CD4-positive, alpha-beta T cell treated with Interleukin-6 for 4 hours (primary cell): ENCODE measurements around the gene TCF7L2.
A peak's percentile ranks its signal among the peaks of the same experiment; 100 is the strongest.
"Not testable (repeated sequence)": the region's sequence is repeated elsewhere in the genome, so short reads cannot be mapped to it uniquely, and the experiment has no call there.

Experiments used
- DNase-seq: peaks from one replicate; pipeline ENCODE4 v3.0.0-alpha.2; 2020; ENCODE audit warnings: mixed read lengths

The TCF7L2 gene

DNA sequence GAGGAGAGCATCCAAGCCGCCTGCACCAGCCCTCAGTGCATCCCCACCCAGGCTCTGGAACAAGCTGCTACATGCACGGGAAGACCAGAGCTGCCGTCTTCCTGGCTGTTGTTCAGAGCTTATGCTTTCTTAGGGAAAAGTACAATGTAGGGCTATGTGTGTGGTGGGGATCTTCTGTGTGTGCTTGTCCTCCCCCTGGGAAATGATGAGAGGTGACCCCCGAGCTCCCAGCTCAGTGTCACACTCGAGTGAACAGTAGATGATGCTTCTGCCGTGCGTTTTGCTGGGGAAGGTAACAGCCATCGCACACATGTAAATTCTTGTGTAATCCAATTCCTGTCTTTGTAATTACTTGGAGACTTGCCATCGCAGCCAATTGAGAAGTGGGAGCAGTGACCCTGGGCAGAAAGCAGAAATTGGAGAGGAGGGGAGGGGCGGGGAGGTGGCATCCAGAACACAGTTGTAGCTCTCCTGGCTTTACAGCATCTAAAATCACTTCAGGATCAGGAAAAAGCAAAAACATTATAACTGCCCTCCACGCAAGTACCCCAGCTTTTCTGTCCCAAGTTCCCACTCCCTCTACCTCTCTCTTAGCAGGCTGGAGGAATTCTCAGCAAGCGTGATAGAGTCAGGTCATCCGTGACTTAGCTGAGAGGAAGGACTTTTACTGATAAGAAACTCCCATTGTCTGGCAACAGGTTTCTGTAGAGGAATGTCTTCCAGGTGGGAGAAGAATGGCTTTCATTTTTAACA is 149.6 kb downstream of the TCF7L2 start:
- no peak for DNase-seq

DNA sequence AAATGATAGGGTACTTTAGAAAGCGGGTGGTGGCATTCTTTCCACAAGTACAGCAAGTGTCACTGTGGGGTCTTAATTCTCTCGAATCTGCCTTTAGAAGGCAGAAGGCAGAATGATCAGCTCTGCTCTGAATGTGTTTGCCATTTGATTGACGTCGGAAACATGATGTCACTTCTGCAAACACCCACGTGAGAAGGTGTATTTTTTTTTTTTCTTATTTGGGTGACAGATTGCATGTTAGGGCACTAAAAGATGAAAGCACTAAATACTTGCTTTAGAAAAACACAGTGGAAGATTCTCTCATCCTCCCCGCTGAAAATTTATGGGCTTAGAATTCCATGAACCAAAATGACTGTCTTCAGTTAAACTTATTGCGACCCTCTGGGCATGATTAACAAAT is 150.2 kb downstream of the TCF7L2 start:
- no peak for DNase-seq

DNA sequence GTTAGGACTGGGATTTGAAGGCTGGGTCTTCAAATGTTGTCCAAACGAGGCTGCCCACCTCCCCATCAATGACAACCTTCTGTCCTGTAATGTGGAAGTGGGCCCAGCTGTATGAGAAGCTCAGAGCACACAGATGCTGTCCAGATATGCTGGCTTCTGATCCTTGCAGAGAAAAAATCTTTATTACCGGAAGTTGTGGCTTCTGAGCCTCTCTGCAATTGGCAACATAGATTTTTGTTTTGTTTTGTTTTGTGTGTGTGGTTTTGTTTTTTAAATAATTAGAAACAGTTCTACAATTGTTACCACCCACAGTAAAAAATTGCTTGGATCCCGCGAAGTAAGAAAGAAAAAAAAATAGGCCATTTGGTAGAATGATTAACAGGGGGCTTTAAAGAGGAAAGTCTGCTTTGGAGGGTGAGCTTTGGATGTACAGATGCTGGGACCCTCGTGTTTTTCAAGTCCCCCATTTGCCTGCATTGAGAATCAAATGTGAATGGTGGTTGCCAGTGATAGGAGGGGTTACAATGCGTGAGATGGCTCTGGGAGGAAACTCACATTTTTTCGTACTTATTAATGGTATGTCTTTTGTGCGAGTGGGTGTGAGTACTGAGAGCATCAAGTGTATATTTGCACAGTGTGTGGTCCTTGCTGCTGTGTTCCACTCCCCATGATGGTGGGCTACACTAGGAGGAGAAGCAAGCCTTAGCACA is 153.2 kb downstream of the TCF7L2 start:
- no peak for DNase-seq

DNA sequence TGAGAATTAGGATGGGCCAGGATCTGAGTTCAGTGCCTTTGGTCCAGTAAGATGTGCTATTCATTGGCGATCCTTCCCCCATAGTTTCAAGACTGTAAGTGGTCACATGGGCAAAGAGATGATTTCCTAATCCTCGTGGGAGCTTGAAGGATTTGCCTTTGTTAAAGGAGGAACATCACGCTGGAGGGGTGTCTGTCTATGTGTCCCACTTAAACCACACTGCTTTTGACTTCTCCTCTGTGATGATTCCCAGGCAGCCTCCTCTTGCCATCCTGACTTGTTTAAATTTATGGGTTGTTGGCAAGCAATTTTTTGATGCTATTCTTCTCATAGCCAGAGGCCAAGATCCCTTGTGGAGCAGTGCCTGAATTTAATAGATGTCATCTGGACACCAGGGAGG is 154.0 kb downstream of the TCF7L2 start:
- DNase-seq: no peak

DNA sequence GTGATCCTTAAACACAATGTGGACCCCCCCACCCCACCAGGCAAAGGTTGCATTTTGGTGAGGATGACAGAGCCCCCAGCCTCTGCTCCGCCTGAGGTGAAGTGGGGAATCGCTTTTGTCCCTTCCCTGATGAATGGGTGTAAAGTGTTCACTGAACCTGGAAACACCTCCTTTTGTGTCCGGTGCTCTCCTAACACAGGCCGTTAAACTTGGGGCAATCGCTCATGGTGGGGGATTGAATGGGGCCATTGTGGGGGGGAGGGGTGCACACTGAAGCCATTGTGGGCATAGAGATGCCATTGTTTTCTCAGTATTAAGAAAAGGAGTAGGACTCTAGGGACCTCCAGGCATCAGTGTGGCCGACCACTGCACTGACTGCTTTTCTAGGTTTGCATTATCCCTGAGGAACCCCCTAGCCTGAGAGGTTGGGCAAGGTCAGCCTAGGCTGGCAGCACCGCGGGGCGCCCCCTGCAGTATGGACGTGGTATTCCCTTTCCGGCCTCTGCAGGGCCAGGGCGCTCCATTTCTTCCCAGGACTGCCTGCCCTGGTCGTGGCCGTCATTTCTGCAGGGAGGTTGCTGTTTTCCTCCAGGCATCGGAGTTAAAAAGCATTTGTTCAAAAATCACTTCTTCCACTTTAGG is 158.3 kb downstream of the TCF7L2 start:
- peak; percentile 18 for DNase-seq

GRCh38 chr10:113108948-113109347 is 158.9 kb downstream of the TCF7L2 start:
- no peak for DNase-seq

- not testable (repeated sequence) for DNase-seq
Measured at GRCh38 chr10:113109482-113109881, 159.4 kb downstream of the TCF7L2 start.

GRCh38 chr10:113111260-113111659 is 161.2 kb downstream of the TCF7L2 start:
- no peak for DNase-seq

DNA sequence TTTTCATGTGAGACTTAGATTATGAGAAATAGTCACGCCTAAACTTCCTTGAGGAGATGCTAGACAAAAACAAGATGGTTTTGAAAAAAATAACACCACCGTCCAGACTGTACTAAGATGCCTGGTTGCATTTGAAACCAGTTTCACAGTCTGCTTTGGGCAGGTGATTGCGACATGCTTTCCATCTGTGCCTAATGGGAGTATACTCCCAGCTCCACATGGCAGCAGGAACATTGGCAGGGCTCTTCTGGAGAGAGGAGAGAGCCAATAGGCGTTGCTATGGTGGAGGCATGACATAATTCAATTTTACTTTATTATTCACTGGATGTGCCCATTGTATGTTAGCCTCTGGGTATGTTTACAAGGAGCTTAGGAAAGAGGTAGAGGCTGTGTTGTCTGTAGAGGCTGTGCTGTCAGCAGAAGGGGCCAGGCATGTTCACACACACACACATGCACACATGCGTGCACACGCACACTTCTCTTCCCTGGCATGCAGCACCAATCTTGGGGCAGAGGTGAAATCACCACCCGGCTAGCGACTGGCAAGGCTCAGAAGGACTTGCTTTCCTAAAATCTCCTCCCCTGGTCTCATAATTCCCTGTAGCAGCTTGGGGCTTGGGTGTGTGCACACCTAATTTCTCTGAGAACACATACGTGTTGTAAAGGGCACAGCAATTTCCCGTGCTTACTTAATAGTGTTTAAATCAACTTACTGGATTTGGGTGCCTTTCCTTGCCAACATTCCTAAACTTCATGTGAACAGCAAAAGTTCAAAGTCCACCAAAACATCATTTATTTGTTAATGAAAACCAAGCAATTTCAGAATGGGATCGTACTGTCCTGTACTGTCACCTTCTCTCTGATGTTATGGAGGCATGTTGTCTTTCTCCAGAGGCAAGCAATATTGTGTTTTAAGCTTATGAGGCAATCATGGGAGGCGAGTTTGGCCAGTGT is 162.1 kb downstream of the TCF7L2 start:
- DNase-seq: no peak

DNA sequence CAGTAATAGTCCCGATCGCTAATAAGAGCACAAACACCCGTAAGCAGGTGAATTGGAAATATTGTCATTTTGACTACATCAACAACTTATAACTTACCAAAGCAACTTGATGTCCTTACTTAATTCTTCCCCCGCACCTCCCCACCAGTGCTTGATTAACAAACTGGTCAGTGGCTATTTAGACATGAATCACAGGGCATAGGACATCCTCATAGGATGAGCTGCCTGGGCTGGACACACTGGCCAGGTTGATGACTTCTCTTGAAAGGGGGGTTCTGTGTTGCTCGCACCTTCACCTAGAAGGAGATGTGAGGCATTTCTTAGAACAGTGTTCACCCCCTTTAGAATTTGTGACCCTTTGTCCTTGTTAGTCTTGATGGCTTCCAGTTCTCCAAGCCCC is 163.2 kb downstream of the TCF7L2 start:
- no peak for DNase-seq

DNA sequence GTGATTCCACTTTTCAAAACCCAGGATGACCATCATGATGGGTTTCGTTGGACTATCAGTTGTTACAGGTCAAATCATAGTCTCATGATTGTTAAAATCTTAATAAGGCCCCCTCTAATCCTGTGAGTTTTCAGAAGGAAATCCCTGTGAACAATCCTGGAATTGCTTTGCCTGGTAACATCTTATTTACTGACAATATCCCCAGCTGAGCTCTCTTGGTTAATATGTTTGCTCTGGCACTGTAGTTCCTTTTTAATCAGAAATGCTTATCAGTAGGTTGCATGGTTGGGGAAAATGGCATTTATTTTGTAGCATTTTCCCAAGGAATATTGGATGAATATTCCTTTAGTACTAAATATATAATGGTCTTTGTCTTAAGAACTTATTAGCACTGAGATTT is 163.9 kb downstream of the TCF7L2 start:
- no peak for DNase-seq

- DNase-seq: no peak
Measured at GRCh38 chr10:113115556-113115955, 165.5 kb downstream of the TCF7L2 start.

GRCh38 chr10:113118882-113119281 is 168.8 kb downstream of the TCF7L2 start:
- DNase-seq: no peak

- no peak for DNase-seq
Measured at GRCh38 chr10:113119801-113120200, 169.8 kb downstream of the TCF7L2 start.

GRCh38 chr10:113121153-113121552 is 171.1 kb downstream of the TCF7L2 start:
- DNase-seq: no peak

DNA sequence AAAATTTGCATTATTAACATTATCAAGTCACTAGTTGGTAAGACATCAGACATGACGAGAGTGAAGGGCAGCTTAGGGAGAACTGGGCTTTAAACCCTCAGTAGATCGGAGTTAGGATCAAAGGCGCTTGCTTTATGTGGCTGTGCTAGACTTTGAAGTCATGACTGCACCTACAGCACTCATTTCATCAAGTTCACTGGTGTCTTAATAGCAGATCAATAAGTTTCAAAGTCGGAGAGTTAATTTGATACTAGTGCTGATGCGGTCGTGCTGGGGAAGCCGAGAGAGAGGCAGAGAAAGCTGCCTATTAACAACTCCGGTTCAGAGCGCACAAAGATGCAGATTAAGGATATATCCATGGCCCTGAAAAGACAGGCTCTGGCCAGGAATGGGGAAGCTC is 172.9 kb downstream of the TCF7L2 start:
- DNase-seq: no peak

DNA sequence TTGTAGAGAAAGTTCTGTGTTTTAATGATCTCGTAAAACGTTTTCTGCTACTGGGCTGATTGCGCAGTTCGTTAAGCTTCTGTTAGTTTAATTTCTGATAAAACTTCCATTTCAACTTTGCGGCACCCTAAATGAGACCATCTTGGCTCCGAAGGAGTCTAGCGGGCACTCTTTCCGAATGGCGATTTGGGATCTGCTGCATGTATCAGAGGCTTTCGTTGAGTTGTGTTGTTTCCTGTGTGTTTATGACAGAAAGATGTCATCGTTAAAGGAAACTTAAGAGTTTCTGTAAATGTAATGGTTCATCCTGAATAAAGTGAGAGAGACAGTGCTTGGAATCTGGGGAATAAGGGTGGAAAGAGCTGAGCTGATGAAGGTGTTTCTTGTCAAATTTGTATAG is 174.7 kb downstream of the TCF7L2 start:
- no peak for DNase-seq

GRCh38 chr10:113125612-113126011 is 175.6 kb downstream of the TCF7L2 start:
- DNase-seq: no peak

GRCh38 chr10:113126229-113127201 is 176.5 kb downstream of the TCF7L2 start:
- peak; percentile 35 for DNase-seq

- DNase-seq: no peak
Measured at GRCh38 chr10:113127261-113127900, 177.3 kb downstream of the TCF7L2 start.

DNA sequence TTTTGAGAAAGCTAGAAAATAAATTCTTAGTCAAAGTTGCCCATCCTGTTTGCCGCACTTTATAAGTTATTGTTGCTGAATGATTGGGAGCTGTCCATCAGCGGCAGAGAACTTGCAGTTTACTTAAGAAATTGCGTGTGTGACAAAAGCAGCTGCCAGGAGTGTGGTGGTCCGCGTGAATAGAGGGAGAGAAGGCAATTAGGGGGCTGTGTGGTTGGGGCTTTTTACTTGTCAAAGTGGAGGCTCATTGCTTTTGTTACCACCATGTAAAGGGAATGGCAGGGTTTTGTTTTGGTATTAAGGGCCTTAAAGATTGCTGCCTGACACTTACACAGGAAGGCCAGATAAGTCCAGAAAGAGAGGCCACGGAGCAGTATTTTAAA is 177.8 kb downstream of the TCF7L2 start:
- DNase-seq: no peak
